ENCODE measurements around the gene MKS1.

DNA sequence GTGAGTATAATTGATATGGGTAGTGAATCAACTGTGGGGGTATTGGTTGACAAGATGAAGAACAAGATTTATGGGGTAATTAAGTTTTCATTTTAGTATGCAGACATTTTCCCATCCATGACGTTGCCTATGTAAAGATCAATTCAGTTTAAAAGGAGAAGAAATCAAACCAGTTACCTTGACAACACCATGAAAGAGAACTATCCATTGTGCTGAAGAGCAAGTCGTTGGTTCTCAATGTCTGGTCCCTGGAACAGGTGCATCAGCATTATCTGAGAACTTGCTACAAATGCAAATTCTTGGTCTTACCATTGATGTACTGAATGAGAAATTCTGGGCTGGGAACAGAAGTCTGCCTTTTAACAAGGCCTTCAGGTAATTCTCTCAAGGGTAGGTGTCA lies 53.1 kb downstream of the MKS1 start:
- TF ChIP-seq GATA2 (IDR thresholded peaks at IDR 0.05; ENCODE audit: low read depth, low read length) (no peak), GATA3 (IDR thresholded peaks at IDR 0.05; ENCODE audit: low read depth, low read length) (no peak)

All from SH-SY5Y (cell line).